Keratinocyte (primary cell): ENCODE results near the gene RRP1B. TPM values are rescaled to one million over a fixed set of nuclear protein-coding genes. Genes with fewer than 3 reads are reported as not detected.

Experiments used
- DNase-seq: peaks from one replicate; pipeline ENCODE4 v3.0.0-alpha.2; 2011; ENCODE audit warnings: low read depth, missing footprints, low spot score
- FAIRE-seq: peaks from 2 replicates; lab custom pipeline; 2011; peaks lifted over from hg19 to GRCh38; lab: Jason Lieb, UNC
- H2AFZ ChIP-seq: 2 replicates; pipeline ENCODE4 v1.6.0; 2012; ENCODE audit warnings: low read length, control low read depth, inconsistent platforms; ENCODE audit not compliant: control insufficient read depth
- H3K27ac ChIP-seq: 2 replicates; pipeline ENCODE4 v1.5.1; 2011; ENCODE audit warnings: low read length; ENCODE audit not compliant: control insufficient read depth, insufficient read depth
- H3K27me3 ChIP-seq: 3 replicates; pipeline ENCODE4 v1.6.0; 2011; ENCODE audit warnings: low read length; ENCODE audit not compliant: control insufficient read depth, insufficient read depth; ENCODE audit errors: extremely low read depth
- H3K36me3 ChIP-seq, 2 experiments: 2 replicates in 1 of 2; 3 replicates in 1 of 2; pipeline ENCODE4 v1.5.1; 2011; ENCODE audit warnings: low read length in 2 of 2, mild to moderate bottlenecking in 1 of 2; ENCODE audit not compliant: control insufficient read depth in 2 of 2, insufficient read depth in 2 of 2; ENCODE audit errors: extremely low read depth in 1 of 2
- H3K4me1 ChIP-seq: 3 replicates; pipeline ENCODE4 v1.5.1; 2011; ENCODE audit warnings: low read length; ENCODE audit not compliant: control insufficient read depth, insufficient read depth; ENCODE audit errors: extremely low read depth
- H3K4me2 ChIP-seq: 3 replicates; pipeline ENCODE4 v1.6.0; 2011; ENCODE audit warnings: low read depth, low read length; ENCODE audit not compliant: control insufficient read depth, insufficient read depth; ENCODE audit errors: extremely low read depth
- H3K4me3 ChIP-seq, 3 experiments: fragments of 200-600 bp in 1 of 3; sonication (generic) in 1 of 3; 2 replicates in 2 of 3; 3 replicates in 1 of 3; pipeline ENCODE4 v1.5.1; 2011 to 2016; ENCODE audit warnings: low read length in 3 of 3, mild to moderate bottlenecking in 3 of 3, control low read depth in 2 of 3, inconsistent platforms in 1 of 3, low read depth in 1 of 3, mixed read lengths in 1 of 3, mixed run types in 1 of 3, moderate library complexity in 1 of 3; ENCODE audit not compliant: control insufficient read depth in 2 of 3, insufficient read depth in 2 of 3; ENCODE audit errors: extremely low read depth in 1 of 3
- H3K79me2 ChIP-seq: 2 replicates; pipeline ENCODE4 v1.6.0; 2012; ENCODE audit warnings: low read length; ENCODE audit not compliant: control insufficient read depth, insufficient read depth
- H3K9ac ChIP-seq: 3 replicates; pipeline ENCODE4 v1.6.0; 2011; ENCODE audit warnings: low read length; ENCODE audit not compliant: control insufficient read depth, insufficient read depth; ENCODE audit errors: extremely low read depth
- H3K9me1 ChIP-seq: 3 replicates; pipeline ENCODE4 v1.6.0; 2011; ENCODE audit warnings: low read length; ENCODE audit not compliant: control insufficient read depth, insufficient read depth; ENCODE audit errors: extremely low read depth
- H3K9me3 ChIP-seq: 2 replicates; pipeline ENCODE4 v1.5.1; 2012; ENCODE audit warnings: low read depth, low read length; ENCODE audit not compliant: control insufficient read depth
- H4K20me1 ChIP-seq: 3 replicates; pipeline ENCODE4 v1.6.0; 2011; ENCODE audit warnings: low read length; ENCODE audit not compliant: control insufficient read depth, insufficient read depth; ENCODE audit errors: extremely low read depth
- CTCF ChIP-seq, 3 experiments: IDR thresholded peaks in 1 of 3; conservative IDR thresholded peaks in 1 of 3; optimal IDR thresholded peaks in 1 of 3; 2 replicates in 2 of 3; 3 replicates in 1 of 3; pipeline versions ENCODE3 to v1.5.1; 2011; ENCODE audit warnings: low read length in 3 of 3, mild to moderate bottlenecking in 3 of 3, moderate library complexity in 2 of 3, control low read depth in 1 of 3, inconsistent platforms in 1 of 3; ENCODE audit not compliant: insufficient read depth in 2 of 3; ENCODE audit errors: extremely low read depth in 1 of 3
- EZH2 ChIP-seq: IDR thresholded peaks from one replicate; pipeline ENCODE4 v1.6.1; 2012; ENCODE audit warnings: inconsistent platforms, mild to moderate bottlenecking, low read length, moderate library complexity
- dilution Hi-C: fragments of 300-500 bp; cut with MboI; formaldehyde crosslinking; loops from one replicate; pipeline ENCODE4 v1.7.0; 2020; ENCODE audit warnings: low sequenced_read_pairs; ENCODE audit not compliant: extremely low pct_ligation_motif_present
- polyA plus RNA-seq, 5 experiments: library from polyadenylated mRNA; depleted of rRNA in 3 of 5; stranded (reverse) in 3 of 5; stranded (forward) in 1 of 5; unstranded in 1 of 5; fragments of >200 nt; gene quantifications; 1 replicate in 1 of 5; 2 replicates in 3 of 5; 3 replicates in 1 of 5; pipeline versions ENCODE4 v1.2.1 to v1.2.3, GENCODE V29; 2011 to 2012; ENCODE audit warnings: missing spikeins in 2 of 5, low read depth in 1 of 5, low replicate concordance in 1 of 5

The RRP1B gene
- polyA plus RNA-seq, 1 donor (not counting 4 experiments of a cell fraction or from before 2014, with no cell fraction given), result 19.8 TPM

- FAIRE-seq (no peak), DNase-seq (no peak)
- Histone ChIP-seq H3K9me3 (peaks cover 2% of the 10 kb centered on the region), H2AFZ (no peak overlapping the region), H3K4me3 (no peak overlapping the region), H3K9ac (no peak overlapping the region), H4K20me1 (peaks cover 15% of the 10 kb centered on the region), H3K27me3 (no peaks in the 10 kb centered on the region), H3K27ac (no peak overlapping the region), H3K4me2 (no peak overlapping the region), H3K36me3 (peaks cover 16 to 42% of the 10 kb centered on the region in 2 experiments), H3K4me1 (peaks cover 32% of the 10 kb centered on the region), H3K79me2 (peaks cover 86% of the 10 kb centered on the region), H3K9me1 (peaks cover 11% of the 10 kb centered on the region)
- TF ChIP-seq CTCF (optimal IDR thresholded peaks at IDR 0.05 in 1 of 3, IDR thresholded peaks at IDR 0.05 in 1 of 3, conservative IDR thresholded peaks at IDR 0.05 in 1 of 3; ENCODE audit: extremely low read depth in 1 of 3, insufficient read depth in 2 of 3, low read length in 3 of 3), result no peak
- TF ChIP-seq EZH2, result no peak
- dilution Hi-C loops, result no loop called here
Observed at GRCh38 chr21:43731891-43732711, 72.7 kb downstream of the RRP1B start.

- Histone ChIP-seq H3K4me1 (peaks cover 22% of the 10 kb centered on the region), H3K27me3 (no peaks in the 10 kb centered on the region), H3K27ac (peak overlapping the region; percentile 42), H3K9me1 (peaks cover 6% of the 10 kb centered on the region), H3K4me3 (no peak overlapping the region), H2AFZ (no peak overlapping the region), H3K36me3 (peaks cover 19 to 42% of the 10 kb centered on the region in 2 experiments), H3K9me3 (peaks cover 2% of the 10 kb centered on the region), H3K79me2 (peaks cover 81% of the 10 kb centered on the region), H3K9ac (peak overlapping the region; percentile 50), H4K20me1 (peaks cover 16% of the 10 kb centered on the region), H3K4me2 (no peak overlapping the region)
- DNase-seq (no peak), FAIRE-seq (no peak)
- dilution Hi-C loops, result no loop called here
- TF ChIP-seq EZH2 (no peak), CTCF (optimal IDR thresholded peaks at IDR 0.05 in 1 of 3, IDR thresholded peaks at IDR 0.05 in 1 of 3, conservative IDR thresholded peaks at IDR 0.05 in 1 of 3; ENCODE audit: extremely low read depth in 1 of 3, insufficient read depth in 2 of 3, low read length in 3 of 3) (no peak)
Observed at GRCh38 chr21:43733060-43733459, 73.7 kb downstream of the RRP1B start.
